Ectodermal cell (in vitro differentiated cells): Measurements from ENCODE around the gene ADD3.
"Not testable (repeated sequence)": the region's sequence is repeated elsewhere in the genome, so short reads cannot be mapped to it uniquely, and the experiment has no call there.

Experiments used
- H3K27ac ChIP-seq: 2 replicates; pipeline ENCODE4 v1.7.0; 2013; ENCODE audit warnings: mild to moderate bottlenecking, low read depth, low read length; ENCODE audit not compliant: insufficient read depth, poor library complexity, severe bottlenecking
- H3K27me3 ChIP-seq: 2 replicates; pipeline ENCODE4 v1.7.0; 2013; ENCODE audit warnings: mild to moderate bottlenecking, low read length; ENCODE audit not compliant: insufficient read depth, control insufficient read depth, poor library complexity, severe bottlenecking
- H3K36me3 ChIP-seq: one replicate; pipeline ENCODE4 v1.7.0; 2013; ENCODE audit warnings: low read length; ENCODE audit not compliant: control insufficient read depth, insufficient read depth
- H3K4me1 ChIP-seq: one replicate; pipeline ENCODE4 v1.7.0; 2013; ENCODE audit warnings: low read length; ENCODE audit not compliant: control insufficient read depth, insufficient read depth
- H3K4me3 ChIP-seq: 2 replicates; pipeline ENCODE4 v1.7.0; 2013; ENCODE audit warnings: low read depth, low read length, control low read depth; ENCODE audit not compliant: insufficient read depth
- H3K9me3 ChIP-seq: 2 replicates; pipeline ENCODE4 v1.7.0; 2013; ENCODE audit warnings: mild to moderate bottlenecking, low read length, moderate library complexity; ENCODE audit not compliant: control insufficient read depth
- WGBS, 2 experiments: methylation state at CpG; one replicate each; pipeline ENCODE4 v1.1.7; 2013; ENCODE audit warnings: missing lambda C conversion rate in 2 of 2; 5-methylcytosine and 5-hydroxymethylcytosine counted together

The ADD3 gene

DNA sequence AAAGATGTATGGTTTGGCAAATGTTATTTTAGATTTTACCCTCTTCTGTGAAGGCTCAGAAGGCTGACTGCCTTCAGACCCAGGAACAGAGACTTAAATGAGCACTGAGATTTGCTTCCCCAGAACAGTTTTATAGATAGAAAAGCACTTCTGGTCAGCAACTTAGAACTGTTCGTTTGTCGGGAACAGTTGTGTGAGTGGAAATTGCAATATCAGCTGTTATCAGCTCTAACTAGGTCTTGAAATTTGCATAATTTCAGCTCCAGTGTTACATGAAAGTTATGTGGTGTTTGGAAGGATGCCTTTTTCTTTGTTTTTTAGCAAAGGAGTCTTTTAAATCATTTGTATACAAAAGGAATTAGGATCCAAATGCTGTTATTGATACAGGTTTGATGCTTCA is 115.8 kb downstream of the ADD3 start:
- Histone ChIP-seq H3K27me3 (no peaks in the 10 kb centered on the region), H3K27ac (no peak overlapping the region), H3K36me3 (peaks cover 31% of the 10 kb centered on the region), H3K4me1 (no peaks in the 10 kb centered on the region), H3K9me3 (no peaks in the 10 kb centered on the region), H3K4me3 (no peak overlapping the region)
- WGBS, 2 experiments, result 96 to 97% methylated on average over 2 of the region's 2 CpGs

DNA sequence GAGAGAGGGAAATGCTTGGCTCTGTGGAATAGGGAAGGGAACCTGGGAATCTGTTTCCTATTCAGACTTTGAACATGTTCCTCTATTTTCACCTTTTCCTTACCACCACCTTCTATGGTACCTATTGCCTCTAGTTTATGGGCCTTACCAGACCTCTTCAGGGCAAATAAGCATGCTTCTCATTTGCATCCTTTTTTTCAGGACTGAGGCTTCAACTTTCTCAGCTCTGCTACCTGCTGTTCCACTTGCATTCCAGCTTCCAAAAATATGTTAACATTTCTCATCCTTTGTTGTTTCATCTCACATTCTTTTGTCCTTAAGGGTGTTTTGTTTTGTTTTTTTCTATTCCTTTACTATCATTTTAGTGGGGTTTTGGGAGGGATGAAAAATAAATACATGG is 121.7 kb downstream of the ADD3 start:
- Histone ChIP-seq H3K36me3 (peaks cover 34% of the 10 kb centered on the region), H3K27me3 (no peaks in the 10 kb centered on the region), H3K4me1 (no peaks in the 10 kb centered on the region), H3K9me3 (no peaks in the 10 kb centered on the region), H3K27ac (no peak overlapping the region), H3K4me3 (no peak overlapping the region)

DNA sequence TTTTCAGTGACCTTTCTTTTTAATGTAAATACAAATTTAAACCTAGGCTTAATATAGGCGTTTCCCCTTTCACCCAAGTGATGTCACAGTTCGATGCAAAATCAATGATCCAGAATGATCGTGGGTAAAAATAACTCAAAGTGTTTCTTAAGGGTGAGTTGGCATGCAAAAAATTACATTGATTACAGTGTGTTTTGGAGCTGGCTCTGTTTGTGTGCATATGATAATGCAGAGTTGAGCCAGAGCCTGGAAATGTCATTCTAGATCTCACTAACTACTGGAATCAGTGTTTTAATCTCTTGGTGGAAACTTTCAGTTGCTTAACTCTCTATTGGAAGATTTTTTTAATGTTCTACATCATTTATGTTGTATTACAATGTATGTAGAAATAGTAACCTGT is 127.1 kb downstream of the ADD3 start:
- Histone ChIP-seq H3K27me3 (no peaks in the 10 kb centered on the region), H3K4me3 (no peak overlapping the region), H3K36me3 (peaks cover 24% of the 10 kb centered on the region), H3K4me1 (no peaks in the 10 kb centered on the region), H3K27ac (no peak overlapping the region), H3K9me3 (no peaks in the 10 kb centered on the region)
- 97 to 99% methylated on average over 3 of the region's 3 CpGs for WGBS, 2 experiments

DNA sequence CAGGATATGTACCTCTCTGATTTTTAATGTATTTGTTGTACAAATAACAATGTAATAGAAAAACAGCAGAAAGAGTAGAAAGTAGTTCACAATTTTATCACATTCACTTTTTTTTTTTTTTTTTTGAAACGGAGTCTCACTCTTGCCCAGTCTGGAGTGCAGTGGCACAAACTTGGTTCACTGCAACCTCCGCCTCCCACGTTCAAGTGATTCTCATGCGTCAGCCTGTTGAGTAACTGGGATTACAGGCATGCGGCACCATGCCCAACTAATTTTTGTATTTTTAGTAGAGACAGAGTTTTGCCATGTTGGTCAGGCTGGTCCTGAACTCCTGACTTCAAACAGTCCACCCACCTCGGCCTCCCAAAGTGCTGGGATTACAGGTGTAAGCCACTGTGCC is 128.1 kb downstream of the ADD3 start:
- H3K27ac ChIP-seq, H3K9me3 ChIP-seq, H3K4me3 ChIP-seq, H3K27me3 ChIP-seq, H3K4me1 ChIP-seq: not testable (repeated sequence)
- 92 to 94% methylated on average over 6 of the region's 6 CpGs for WGBS, 2 experiments
- peaks cover 16% of the 10 kb centered on the region for H3K36me3 ChIP-seq

DNA sequence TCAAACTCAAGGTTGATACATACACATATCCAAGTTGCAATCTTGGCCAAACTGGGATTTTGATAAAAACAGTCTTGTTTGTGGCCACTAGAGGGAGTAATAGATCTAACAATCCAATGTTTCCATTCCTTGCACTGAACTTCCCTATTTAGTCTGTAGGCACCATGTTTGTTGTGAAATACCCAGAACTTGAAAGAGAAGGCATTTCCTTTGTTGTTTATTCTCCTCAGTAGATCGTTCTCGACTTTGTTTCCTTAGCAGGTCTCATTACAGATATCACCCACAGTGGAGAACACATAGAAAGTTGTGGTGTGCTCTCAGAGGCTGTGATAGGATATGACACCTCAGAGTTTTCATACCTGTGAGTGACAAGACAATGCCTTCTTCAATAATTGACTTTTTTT is 129.4 kb downstream of the ADD3 start:
- 3 to 20% methylated on average over 2 of the region's 2 CpGs for WGBS, 2 experiments
- Histone ChIP-seq H3K4me3 (no peak overlapping the region), H3K27me3 (no peaks in the 10 kb centered on the region), H3K4me1 (no peaks in the 10 kb centered on the region), H3K9me3 (no peaks in the 10 kb centered on the region), H3K36me3 (peaks cover 3% of the 10 kb centered on the region), H3K27ac (no peak overlapping the region)

DNA sequence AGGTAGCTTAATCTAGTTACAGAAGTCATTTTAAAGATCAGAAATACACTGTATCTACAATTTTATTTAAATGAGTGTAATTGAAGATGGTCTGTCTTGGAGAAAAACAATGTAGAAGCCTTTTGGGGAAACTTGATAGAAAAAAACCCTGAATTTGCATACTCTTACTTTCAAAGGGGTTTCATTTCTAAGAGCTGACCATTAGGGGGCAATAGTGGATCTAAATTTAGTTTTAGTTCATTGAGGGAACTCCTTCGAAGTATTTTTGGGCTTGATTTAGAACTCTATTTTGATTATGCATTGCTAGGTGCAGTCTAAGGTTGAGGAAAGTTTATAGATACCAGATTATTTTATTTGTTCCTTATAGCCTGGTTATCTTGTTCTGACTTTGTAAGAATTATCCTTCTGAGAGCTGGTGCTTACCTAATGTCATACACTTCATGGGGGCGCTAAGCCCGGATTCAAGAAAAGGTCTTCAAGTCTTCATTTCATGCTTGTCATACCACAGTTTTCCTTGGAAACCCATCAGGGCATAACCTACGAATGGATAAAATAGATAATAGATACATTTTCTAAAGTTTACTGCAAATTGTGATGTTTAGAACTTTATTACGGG is 130.5 kb downstream of the ADD3 start:
- Histone ChIP-seq H3K9me3 (no peaks in the 10 kb centered on the region), H3K36me3 (no peaks in the 10 kb centered on the region), H3K4me3 (no peak overlapping the region), H3K27me3 (no peaks in the 10 kb centered on the region), H3K27ac (no peak overlapping the region), H3K4me1 (no peaks in the 10 kb centered on the region)
- WGBS, 2 experiments, result 71 to 81% methylated on average over 3 to 5 of the region's 5 CpGs

DNA sequence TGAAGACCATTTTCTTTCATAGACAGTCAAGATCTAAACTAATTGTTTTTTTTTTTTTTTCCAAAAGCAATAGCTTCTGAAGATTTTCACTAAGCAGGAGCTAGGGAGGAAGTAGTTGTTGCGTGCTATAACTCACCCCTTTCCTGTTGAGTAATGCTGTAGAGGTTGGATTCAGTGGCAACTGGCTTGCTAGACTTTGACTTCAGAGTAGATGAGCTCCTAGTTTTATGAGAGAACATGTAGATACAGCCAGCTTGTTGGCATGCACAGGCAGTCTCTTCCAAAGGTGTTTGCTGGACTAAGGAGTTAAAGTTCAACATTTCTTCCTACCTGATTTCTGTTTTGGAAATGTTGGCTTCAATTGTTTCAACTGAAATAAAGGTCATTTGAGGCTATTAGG is 133.4 kb downstream of the ADD3 start:
- Histone ChIP-seq H3K27ac (no peak overlapping the region), H3K4me3 (no peak overlapping the region), H3K9me3 (no peaks in the 10 kb centered on the region), H3K4me1 (peaks cover 5% of the 10 kb centered on the region), H3K36me3 (no peaks in the 10 kb centered on the region), H3K27me3 (no peaks in the 10 kb centered on the region)
- WGBS, 2 experiments, result 94% methylated on average over 1 of the region's 1 CpG

DNA sequence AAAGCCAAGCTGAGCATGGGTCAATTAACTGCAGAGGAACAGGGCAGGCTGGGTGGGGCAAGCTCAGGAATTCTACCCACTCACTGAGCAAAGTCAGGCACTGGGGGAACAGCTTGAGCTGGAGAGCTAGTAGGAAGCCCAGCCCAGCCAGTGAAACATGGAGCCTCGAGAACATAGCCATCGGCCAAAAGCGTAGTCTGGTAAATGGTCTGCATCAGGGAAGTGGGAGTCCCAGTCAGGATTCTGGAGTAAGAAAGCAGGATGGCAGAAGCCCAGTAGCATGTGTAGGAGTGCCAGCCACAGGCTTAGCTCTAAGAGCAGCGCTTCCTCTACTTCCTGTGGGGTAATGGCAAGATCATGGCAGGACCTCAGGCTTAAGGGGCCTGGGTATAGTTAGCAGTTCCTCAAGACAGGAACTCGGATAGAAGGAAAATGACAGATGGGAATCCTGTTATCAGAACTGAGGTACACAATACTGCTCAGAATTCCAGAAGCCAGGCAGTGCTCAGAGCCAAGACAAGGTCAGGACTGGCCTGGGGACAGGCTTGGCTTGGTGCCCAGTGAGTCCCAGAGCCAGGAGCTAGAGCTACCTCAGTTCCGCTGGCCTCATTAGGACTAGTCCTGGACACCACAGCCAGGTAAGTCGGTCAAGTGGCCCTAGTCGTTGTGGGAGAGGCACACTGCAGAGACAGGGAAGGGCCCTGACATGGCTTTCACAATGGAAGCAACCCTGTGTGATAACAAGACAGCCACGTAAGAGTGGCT is 134.3 kb downstream of the ADD3 start:
- H3K4me3 ChIP-seq, result no peak overlapping the region
- peaks cover 5% of the 10 kb centered on the region for H3K4me1 ChIP-seq
- no peaks in the 10 kb centered on the region for H3K27me3 ChIP-seq
- H3K36me3 ChIP-seq, result no peaks in the 10 kb centered on the region
- 95% methylated on average over 9 of the region's 9 CpGs for WGBS, 2 experiments
- no peaks in the 10 kb centered on the region for H3K9me3 ChIP-seq
- no peak overlapping the region for H3K27ac ChIP-seq

DNA sequence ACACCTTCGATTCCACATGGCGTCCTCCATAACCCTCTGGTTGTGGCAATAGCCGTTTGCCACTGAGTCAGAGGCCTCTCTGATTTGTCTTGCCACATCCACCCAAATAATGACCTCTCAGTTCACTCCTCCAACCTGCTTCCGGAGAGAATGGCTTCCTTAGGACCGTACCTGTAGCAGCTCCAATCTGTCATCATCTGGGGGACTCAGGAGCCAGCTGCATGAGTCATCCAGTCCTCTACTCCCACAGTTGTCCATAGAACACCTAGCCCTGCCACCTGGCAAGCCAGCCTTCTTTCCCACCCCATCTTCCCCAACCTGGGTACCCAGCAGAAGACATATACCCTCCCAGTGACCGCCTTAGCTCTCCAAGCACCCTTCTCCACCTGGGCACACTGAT is 135.2 kb downstream of the ADD3 start:
- 92 to 95% methylated on average over 6 of the region's 6 CpGs for WGBS, 2 experiments
- no peak overlapping the region for H3K27ac ChIP-seq

DNA sequence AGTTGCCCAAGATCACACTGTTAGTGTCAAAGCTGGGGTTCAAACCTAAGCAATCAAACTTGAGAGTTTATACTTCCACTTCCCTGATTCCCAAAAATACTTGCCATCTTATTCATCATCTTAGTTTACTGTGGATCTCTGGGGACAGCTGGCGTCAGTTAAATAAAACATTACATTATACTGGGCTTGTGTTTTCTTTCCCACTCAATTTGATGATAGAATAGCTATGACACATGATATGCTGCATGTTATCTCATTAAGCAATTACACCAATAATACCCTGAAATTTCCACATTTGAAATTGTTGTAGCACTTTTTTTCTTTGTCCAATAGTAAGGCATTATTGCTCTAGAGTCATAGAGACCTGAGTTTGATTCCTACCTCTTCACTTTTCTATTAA is 136.7 kb downstream of the ADD3 start:
- WGBS, 2 experiments, result 83 to 93% methylated on average over 1 of the region's 1 CpG
- Histone ChIP-seq H3K4me1 (peaks cover 5% of the 10 kb centered on the region), H3K36me3 (no peaks in the 10 kb centered on the region), H3K4me3 (no peak overlapping the region), H3K27me3 (no peaks in the 10 kb centered on the region), H3K9me3 (no peaks in the 10 kb centered on the region), H3K27ac (no peak overlapping the region)

More for the DNA sequence above, 135.2 kb downstream of the ADD3 start:
- no peaks in the 10 kb centered on the region for H3K36me3 ChIP-seq
- no peak overlapping the region for H3K4me3 ChIP-seq
- H3K27me3 ChIP-seq, result no peaks in the 10 kb centered on the region
- peaks cover 5% of the 10 kb centered on the region for H3K4me1 ChIP-seq
- H3K9me3 ChIP-seq, result no peaks in the 10 kb centered on the region
